Measurements from ENCODE around the gene SOX5. TPM values are rescaled to one million over a fixed set of nuclear protein-coding genes. Genes with fewer than 3 reads are reported as not detected.
"Not testable (repeated sequence)": the region's sequence is repeated elsewhere in the genome, so short reads cannot be mapped to it uniquely, and the experiment has no call there.

Gene SOX5
- total RNA-seq, 1 experiment from 2014 or later = 1.3 TPM

DNA sequence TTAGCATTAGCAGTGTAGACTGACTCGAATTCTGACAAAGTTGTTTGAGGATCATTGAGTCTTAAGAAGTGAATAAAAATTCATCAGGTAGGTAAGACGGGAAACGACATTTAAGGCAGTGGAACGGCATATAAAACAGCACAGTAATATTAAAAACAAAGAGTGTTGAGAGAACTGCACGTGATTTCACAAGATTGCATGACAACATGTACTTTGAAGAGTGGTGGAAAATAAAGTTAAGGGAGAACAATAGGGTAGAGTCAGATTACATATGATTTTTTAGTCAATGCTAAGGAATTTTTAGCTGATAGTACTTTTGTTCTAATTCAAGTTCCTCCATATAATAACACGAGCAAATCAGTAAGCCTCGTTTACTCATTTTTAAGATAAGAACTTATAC lies 115.4 kb downstream of the SOX5 start:
- DNase-seq (ENCODE audit: low read depth) = no peak

DNA sequence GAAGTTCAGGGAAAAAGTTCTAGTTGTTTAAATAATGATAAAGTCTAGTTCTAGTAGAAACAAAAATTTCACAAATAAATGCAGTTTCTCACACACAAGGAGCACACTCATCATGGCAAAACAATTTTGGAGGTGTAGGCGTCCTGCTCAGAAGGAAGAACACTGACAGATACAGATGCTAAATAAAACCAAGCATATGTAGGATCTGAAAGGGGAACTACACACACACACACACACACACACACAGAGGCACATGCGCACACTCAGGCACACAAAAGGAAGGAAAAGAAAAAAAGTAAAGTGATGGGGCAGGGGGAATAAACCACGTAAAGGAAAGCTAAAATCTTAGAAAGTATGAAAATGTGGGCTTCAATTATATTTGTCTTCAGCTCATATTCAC lies 117.7 kb downstream of the SOX5 start:
- DNase-seq (ENCODE audit: low read depth) = no peak

DNA sequence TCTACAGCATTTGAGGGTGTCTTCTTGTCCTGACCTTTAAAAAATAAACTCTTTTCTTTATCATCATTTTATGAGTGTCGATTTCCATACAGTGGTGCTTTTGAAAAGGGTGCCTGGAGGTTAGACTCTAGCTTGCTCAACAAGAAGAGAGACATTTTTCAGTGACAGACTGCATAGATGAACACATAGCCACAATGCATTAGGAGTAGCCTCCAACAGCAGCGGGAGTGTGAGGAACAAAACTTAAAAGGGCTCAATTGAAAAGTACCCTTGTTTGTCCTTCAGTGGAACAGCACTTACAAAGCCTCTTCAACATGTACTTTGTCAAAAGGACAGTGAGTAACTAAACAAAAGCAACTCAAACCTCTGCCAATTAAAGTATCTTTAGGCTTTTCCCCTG lies 119.3 kb downstream of the SOX5 start:
- peak; percentile 7 for DNase-seq (ENCODE audit: low read depth)

DNA sequence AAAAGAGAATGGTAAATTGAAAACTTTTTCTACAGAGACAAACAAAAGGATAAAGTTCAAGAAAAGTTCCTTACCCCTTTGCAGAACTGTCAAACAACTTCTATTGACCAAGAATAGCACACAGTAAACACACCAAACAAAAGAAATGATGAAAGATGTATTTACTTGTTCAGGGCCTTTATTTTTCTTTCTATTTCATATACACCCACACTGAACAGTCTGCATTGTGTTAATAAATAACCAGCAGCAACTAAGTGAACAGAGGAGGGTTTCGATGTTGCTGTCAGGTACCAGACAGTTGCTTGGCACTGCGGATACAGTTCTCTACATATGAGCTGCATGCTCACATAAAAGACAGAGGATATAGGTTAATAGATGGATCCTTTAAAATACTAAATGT lies 122.1 kb downstream of the SOX5 start:
- no peak for DNase-seq (ENCODE audit: low read depth)

DNA sequence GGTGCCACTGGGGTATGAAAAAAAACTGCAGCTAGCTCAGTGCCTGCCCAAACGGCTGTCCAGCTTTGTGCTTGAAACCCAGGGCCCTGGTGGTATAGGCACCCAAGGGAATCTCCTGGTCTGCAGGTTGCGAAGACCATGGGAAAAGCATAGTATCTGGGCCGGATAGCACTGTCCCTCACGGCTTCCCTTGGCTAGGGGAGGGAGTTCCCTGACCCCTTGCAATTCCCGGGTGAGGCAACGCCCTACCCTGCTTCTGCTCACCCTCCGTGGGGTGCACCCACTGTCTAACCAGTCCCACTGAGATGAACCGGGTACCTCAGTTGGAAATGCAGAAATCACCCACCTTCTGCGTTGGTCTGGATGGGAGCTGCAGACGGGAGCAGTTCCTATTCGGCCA lies 124.3 kb downstream of the SOX5 start:
- not testable (repeated sequence) for DNase-seq (ENCODE audit: low read depth)

DNA sequence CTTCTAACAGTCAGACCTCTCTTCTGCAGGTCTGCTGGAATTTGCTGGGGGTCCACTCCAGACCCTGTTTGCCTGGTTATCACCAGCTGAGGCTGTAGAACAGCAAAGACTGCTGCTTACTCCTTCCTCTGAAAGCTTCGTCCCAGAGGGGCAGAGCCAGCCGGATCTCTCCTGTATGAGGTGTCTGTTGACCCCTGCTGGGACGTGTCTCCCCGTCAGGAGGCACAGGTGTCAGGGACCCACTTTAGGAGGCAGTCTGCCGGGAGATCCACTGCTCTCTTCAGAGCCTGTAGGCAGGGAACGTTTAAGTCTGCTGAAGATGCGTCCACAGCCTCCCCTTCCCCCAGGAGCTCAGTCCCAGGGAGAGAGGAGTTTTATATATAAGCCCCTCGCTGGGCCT lies 125.1 kb downstream of the SOX5 start:
- DNase-seq (ENCODE audit: low read depth) = no peak

DNA sequence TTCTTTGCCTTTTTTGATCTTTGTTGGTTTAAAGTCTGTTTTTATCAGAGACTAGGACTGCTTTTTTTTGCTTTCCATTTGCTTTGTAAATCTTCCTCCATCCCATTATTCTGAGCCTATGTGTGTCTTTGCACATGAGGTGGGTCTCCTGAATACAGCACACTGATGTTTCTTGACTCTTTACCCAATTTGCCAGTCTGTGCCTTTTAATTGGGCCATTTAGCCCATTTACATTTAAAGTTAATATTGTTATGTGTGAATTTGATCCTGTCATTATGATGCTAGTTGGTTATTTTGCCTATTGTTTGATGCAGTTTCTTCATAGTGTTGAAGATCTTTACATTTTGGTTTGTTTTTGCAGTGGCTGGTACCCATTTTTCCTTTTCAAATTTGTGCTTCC lies 126.6 kb downstream of the SOX5 start:
- not testable (repeated sequence) for DNase-seq (ENCODE audit: low read depth)

DNA sequence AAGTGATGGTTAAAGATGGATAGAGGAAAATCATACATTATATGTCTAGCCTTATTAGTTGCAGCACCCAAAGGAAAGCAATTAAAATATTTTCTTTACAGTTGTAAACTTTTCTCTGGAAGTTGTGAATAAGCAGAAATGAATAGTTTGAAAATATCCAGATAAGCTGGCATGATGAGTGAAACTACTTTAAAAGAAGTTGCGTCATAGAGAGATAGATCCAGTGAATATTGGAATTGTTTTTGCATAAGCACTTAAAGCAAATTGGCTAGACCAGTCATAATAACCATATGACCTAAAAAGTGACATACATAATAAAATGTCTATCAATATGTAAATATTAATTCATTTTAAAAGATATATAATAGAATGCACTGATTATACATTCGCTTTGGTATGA lies 132.1 kb downstream of the SOX5 start:
- DNase-seq (ENCODE audit: low read depth) = no peak

DNA sequence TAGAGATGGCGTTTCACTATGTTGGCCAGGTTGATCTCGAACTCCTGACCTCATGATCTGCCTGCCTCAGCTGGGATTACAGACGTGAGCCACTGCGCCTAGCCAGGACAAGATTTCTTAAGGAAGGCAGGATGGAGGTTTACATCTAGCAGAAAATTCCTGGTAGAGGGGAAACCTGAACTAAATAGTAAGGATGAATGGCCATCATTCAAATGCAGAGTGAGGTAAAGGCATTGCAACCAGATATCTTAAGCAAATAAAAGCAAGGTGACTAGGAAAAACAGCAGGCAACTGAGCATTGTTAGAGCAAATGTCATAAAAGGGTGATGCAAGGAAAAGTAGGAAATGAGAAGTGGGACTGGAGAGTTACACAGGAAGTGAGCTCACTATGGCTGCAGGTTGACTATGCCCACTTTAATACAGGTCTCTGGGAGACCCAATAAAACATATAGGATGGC lies 133.0 kb downstream of the SOX5 start:
- no peak for DNase-seq (ENCODE audit: low read depth)

DNA sequence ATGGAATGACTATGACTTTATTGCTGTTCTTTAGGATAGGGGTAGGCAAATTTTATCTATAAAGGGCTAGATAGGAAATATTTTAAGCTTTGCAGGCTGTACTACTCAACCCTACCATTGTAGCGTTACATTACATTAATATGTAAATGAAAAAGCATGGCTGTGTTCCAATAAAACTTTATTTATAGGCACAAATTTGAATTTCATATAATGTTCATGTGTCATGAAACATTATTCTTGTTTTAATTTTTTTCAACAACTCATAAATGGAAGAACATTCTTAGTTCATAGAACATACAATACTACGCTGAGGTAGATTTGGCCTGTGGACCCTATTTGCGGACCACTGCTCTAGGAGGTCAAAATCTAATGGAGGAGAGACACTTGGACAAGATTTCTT lies 133.7 kb downstream of the SOX5 start:
- no peak for DNase-seq (ENCODE audit: low read depth)

DNA sequence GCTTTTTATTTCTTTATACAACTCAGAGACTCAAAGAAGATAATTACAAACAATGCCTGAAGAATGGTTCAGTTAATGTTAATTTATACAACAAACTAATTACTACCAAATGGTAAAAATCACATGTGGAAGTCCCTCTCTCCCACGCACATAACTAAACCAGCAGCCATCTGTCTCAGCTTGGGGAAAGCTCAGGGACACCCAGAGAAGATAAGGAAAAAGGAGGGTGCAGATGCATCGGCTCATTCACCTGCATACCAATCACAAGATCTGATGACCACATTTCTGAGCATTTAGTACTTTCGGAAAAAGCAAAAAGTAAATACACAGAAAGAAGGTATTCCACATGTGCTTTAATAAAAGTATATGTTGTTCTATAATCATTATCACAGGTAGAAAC lies 136.3 kb downstream of the SOX5 start:
- no peak for DNase-seq (ENCODE audit: low read depth)

DNA sequence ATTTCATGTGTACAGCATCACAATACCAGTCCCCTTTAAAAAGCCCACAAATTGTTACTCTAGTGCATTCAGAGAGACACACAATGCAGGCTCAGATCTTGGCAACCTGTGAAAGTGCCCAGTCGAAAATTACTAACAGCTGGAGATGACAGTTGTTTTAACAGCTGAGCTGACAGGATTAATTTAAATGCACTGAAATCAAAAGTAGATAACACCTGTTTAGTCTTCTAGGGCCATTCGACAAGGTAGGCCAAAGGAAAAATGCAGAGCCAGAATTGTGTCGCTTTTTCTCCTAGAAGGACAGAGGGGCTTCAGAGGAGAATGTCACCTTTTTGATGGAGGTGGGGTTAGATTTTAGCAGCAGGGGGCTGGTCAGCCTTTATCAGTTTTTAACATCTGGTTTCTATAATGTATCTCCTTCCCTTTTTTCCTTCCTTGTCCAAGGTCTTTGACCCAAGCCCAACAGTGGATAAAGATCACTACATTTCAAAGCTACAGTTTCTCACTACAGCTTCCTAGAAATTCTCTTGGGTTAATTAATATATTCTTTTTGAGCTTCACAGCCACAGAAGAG lies 139.1 kb downstream of the SOX5 start:
- no peak for DNase-seq (ENCODE audit: low read depth)

DNA sequence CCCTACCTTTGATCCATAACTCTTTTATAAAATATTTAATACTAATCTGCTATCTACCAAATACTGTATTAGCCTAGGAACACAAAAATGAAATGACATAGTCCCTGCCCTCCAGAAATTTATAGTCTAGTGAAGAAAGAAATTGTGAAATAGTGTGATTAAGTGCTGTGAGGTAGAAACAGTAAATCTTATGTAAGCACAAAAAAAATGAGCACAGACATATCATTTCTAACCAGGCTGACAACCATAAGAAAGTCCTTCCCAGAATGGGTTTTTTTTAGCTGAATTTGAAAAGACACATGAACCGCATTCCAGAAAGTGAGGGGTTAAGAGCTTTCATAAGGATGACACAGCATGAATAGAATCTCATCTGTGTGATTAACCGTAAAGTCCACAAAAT lies 145.9 kb downstream of the SOX5 start:
- DNase-seq (ENCODE audit: low read depth) = no peak

DNA sequence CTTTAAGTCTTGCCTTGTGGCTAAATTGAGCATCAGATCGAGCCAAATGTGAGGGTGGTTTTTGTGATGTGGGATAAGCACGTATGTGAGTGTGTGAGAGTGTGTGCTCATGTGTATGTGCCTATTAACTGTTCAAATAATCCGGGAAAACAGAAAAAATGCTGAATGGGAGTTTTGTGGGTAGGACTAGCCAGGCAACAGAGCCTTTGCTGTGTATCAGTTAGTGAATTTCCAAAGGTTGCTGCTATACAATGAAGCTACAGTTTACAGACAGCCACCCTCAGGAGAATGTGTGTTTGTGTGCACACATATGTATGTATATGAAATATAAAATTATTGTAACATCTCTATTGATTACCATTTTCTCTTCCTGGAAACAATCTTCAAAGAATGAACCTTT lies 154.0 kb downstream of the SOX5 start:
- DNase-seq (ENCODE audit: low read depth) = no peak

DNA sequence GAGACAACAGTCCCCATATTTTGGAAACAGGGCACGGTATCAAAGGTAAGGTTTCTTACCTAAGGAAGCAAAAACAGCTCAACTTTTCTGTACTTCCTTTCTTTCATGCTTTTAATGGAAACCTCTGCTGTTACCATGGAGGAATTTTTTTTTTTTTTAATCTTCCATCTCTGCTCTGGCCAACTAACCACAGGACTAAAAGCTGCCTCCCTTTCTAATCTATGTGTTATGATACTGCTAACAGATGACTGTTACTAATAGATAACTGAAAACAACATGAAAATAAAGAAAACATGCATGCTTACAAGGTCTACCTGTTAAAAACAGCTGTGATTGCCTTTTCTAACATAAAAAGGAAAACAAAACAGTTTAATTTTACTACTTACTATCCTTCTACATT lies 168.4 kb downstream of the SOX5 start:
- DNase-seq (ENCODE audit: low read depth) = no peak

DNA sequence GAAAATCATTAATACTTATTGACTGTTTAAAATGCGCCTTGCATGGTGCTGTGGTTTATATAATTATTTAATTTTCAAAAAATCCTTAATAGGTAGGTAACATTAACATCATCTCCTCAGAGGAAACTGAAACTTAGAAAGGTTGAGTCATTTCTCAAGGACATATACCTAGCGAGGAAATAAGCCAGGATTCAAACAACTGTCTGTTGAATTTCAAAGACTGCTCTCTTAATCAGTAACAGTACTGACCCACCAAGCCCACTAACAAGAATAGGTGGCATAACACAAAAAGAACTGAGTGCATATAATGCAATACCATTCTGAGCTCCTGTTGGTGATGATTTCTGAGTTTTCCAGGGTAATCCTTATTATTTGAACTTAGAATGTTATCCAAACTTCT lies 174.3 kb downstream of the SOX5 start:
- no peak for DNase-seq (ENCODE audit: low read depth)

DNA sequence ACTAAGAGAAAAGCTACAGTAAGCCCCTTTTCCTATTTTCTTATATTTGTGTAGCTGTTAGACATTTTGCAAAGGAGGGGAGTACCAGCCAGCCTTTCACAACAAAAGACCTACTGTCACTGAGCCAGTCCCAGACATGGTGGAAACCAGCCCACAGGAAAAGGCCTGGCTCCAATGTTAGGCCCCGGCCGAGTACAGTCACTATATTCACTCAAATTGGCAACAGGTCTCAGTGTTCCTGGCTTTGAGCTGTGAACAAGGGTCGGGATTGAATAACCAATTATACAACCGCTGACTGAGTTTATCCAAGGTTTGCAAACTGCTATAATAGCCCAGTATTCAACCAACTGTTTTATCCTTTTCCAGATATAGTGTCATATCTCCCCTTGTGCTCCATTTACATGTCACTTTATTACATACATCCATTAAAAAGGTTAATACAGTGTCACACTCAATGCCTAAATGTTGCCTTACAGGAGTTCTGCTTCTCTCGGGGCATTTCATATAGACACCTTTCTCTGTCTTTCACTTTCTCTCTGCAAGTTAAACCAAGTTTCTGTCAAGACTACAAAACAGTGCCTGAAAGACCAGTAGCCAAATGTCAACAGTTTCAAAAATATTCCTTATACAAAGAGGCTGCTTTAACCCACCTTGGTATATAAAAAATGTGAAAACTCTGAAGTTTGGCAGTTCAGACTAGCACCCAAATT lies 178.1 kb downstream of the SOX5 start:
- peak; percentile 37 for DNase-seq (ENCODE audit: low read depth)

DNA sequence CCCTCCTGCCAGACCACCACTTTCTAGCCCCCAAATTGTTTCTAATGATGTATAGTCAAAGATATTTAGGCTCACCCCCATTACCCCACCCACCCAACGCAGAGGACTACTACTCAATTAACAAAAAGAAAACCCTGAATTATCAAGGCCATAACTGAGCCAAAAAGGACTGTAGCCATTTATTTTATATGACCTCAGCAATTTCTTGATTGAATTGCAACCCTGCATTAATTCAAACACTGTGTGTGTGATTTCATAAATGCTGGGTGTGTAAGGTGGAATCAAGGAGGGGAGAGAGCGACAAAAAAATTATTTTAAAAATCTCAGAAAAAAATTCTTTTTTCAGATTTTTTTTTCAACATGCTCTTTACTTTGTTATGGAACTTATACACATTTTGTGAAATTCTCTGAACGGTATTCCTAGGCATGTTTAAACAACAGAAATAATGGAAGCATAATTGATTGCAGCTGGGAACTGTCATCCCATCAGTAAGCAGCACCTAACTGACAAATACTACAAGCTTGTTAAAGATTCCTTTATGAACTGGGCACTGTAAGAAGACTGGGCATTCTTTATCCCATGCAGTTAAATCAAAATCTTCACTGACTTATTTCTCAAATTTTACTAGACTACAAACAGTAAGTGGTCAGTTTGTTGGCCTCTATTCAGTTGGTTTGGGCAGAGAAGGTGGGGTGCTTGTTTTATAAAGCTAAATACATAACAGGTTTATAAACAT lies 179.1 kb downstream of the SOX5 start:
- no peak for DNase-seq (ENCODE audit: low read depth)

DNA sequence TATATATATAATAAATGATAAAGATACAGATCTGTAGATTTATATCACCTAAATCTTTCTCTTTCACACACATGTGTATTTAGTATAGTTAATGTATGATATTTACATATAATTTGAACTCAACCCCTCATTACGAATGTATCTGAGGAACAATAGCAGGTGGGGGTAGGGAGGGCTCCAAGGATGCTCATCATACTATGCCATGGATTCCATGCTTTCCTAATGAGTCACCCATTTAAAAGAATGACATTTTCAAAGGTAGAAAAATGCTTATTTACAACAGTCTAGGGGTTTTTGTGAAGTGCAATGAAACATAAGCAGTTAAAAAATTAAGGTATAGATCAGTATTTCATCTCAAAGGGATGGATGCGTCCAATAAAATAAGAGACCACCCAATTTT lies 181.6 kb downstream of the SOX5 start:
- DNase-seq (ENCODE audit: low read depth) = no peak

DNA sequence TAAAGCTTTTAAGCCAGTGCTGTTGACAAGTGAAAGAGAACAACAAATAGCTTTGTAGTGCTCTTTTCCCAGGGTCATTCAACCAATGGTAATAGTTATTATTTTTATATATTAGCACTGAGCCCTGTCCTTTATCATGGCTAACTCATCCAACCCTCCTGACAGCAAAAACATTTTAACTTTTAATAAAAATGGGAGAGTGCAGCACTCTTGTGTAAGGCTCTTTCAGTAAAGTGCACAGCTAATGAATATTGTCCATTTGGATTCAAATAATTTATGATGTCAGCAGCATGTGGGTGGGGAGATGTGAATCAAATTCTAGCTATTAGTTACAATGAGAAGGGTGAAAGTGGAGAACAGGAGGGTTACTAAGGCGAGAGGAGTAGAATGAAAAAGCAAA lies 185.7 kb downstream of the SOX5 start:
- no peak for DNase-seq (ENCODE audit: low read depth)

DNA sequence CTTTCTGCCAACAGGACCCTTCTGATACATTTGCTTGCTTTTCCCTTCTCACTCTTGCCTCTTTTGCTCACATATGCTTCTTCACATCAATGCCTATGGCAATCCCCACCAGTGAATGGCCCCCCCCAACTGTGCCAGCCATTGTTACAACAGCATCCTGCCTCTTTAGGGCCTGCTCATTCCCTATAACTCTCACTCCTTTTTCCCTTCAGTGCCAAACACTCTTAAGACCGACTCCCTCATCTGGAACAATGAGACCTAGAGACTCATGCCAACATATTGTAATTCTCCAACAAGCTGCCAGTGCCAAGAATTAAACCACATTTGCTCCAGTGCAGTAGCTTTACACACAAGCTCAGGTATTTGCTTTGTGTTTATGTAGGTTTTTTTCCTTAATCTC lies 189.0 kb downstream of the SOX5 start:
- no peak for DNase-seq (ENCODE audit: low read depth)

DNA sequence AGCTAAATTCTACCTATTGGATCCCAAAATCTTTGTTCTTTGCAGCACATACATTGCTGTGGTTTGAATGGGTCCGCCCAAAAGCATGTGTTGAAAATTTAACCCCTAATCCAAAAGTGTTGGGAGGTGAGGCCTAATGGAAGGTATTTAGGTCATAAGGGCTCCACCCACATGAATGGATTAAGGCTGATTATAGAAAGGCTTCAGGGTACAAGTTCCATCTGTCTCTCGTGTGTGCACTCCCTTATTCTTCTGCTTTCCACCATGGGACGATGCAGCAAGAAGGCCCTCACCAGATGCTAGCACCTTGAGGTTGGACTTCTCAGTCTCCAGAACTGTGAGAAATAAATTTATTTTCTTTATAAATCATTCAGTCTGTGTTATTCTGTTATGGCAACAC lies 190.9 kb downstream of the SOX5 start:
- DNase-seq (ENCODE audit: low read depth) = no peak

DNA sequence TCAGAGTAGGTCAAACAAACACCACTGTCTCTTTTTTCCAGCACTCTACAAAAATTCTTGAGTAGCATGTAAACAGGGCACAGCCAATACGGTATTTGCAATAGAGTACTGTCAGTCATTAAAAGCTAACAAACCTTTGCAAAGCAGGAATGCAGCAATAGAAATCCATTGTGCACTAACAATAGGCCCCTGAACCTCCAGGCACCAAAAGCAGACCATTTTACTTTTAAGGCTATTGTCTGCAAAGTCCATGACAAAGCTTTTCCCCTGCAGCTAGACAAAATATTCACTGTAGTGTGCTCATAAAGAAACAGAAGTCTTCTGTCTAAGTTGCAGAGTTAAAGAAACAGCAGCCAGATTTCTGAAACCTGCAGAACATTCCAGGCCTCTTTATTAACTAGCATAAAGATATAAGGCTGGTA lies 191.9 kb downstream of the SOX5 start:
- no peak for DNase-seq (ENCODE audit: low read depth)
